NCI-H1436 (cell line): Measurements from ENCODE around the gene IL3RA.
"Not testable (repeated sequence)": the region's sequence is repeated elsewhere in the genome, so short reads cannot be mapped to it uniquely, and the experiment has no call there.

Experiments
- DNase-seq: peaks from one replicate; lab custom pipeline; 2025; lab: John Stamatoyannopoulos, UW

The IL3RA gene

DNA sequence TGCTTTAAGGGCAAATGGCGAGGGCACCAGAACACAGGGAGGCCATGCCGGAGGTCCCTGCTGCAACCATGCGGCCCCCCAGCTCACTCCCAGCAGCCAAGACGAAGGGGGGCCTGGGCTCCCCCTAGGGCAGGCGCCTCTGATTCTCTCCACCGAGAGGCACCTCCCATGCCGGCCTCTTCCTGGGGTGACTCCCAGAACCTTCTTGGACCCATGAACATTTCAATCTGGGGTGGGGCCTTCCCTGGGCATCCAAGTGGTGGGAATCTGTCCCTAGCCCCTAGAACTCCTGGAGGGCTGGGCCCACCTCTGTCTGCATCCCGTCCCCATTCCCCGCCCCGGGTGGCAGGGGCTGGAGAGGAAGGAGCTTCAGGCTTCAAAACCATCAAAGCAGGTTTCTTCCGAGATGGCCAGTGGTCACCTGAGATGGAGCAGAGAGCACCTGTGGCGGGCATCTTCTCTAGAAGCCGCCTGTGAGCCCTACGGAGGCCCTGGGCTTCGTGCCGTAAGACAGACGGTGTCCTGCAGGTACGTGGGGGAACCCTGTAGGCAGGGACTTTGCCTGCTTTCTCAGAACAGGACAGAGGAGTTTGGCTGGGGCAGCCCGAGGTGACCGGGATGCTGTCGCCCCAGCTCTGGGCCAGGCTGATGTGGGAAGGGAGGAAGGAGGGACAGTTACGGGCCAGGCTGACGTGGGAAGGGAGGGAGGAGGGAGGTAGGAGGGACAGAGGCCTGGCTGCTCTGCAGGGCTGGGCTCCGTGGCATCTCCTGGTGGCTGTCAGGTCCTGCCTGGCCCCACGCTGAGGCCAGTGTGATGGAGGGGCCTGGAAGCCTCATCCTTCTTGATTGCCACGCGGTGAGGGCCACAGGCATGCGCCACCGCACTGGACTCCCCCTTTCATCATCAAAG, 62.1 kb downstream of the IL3RA start:
- no peak for DNase-seq

DNA sequence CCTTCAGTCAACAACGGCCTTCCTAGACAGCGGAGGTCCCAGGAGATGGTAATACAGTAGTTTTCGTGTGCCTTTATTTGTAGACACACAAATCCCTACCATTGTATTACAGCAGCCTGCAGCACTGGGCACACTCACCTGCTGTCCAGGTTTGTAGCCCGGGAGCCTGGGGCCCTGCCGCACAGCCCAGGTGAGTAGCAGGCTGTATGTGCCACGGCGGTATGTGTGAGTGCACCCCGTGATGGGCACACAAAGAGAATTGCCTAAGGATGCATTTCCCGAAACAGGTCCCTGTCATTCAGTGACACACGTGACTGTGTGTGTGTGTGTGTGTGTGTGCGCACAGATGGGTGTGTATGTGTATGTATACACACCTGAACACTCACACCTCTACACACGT, 63.5 kb downstream of the IL3RA start:
- no peak for DNase-seq

GRCh38 chrX:1400742-1401471, 64.3 kb downstream of the IL3RA start:
- DNase-seq: no peak

- DNase-seq: no peak
Measured at GRCh38 chrX:1401611-1402430, 65.2 kb downstream of the IL3RA start.

GRCh38 chrX:1403228-1403627, 66.6 kb downstream of the IL3RA start:
- no peak for DNase-seq

DNA sequence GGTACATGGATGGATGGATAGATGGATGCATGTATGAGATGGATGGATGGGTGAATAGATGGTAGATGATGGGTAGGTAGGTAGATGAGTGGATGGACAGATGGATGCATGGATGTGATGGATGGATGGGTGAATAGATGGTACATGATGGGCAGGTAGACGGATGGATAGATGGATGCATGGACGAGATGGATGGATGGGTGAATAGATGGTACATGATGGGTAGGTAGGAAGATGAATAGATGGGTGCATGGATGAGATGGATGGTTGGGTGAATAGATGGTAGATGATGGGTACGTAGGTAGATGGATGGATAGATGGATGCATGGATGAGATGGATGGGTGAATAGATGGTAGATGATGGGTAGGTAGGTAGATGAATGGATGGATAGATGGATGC, 67.3 kb downstream of the IL3RA start:
- DNase-seq: not testable (repeated sequence)

- not testable (repeated sequence) for DNase-seq
Measured at GRCh38 chrX:1405769-1406168, 69.2 kb downstream of the IL3RA start.

GRCh38 chrX:1407035-1407434, 70.5 kb downstream of the IL3RA start:
- no peak for DNase-seq

GRCh38 chrX:1411326-1411725, 74.7 kb downstream of the IL3RA start:
- no peak for DNase-seq

GRCh38 chrX:1412551-1413161, 76.1 kb downstream of the IL3RA start:
- DNase-seq: no peak

DNA sequence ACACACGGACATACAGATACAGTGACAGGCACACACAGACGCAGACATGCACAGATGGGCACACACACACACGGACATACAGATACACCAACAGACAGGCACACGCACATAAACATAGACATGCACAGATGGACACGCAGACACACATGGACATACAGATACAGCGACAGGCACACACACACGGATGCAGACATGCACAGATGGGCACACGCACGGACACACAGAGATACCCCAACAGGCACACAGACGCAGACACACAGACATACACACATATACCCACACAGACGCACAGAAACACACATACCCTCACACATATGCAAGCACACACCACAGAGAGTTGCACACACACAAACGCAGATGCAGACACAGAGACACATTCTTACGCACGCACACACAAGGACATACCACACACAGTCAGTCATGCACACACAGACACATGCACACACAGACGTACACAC, 79.8 kb downstream of the IL3RA start:
- DNase-seq: no peak

- DNase-seq: no peak
Measured at GRCh38 chrX:1416965-1417760, 80.6 kb downstream of the IL3RA start.

DNA sequence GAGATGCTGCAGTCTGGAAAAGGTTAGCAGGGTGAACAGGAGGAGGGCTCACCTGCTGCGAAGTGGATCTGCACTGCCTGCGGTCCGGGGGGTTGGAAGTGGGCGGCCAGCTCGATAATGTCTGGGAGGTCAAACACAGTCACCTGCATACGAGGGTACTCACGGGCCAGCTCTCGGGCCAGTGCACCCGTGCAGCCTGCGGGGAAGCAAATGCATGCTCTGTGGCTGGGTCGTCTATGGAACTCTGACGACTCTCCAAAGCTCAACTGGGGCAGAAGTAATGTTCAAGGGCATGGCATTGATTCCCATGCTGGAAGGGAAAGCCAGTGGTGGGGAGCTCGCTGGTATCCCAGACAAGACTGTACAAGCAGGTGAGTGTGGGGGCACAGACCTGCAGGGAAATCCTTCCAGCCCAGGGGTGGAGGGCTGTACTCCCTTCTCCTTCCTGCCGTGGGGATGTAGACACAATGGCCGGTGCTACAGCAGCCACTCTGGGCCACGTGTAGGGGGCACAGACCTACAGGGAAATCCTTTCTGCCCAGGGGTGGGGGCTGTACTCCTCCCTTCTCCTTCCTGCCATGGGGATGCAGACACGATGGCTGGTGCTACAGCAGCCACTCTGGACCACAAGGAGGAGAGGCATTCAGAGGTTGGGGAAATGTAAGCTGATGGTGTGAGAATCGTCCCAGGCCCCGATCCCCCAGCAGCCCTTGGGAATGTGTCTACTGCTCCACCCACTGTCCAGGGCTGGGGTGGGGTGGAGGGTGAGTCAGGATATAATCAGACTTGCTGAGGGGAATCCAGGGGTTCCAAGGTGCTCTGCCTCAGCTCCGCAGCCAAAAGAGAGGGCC, 81.6 kb downstream of the IL3RA start:
- DNase-seq: no peak

DNA sequence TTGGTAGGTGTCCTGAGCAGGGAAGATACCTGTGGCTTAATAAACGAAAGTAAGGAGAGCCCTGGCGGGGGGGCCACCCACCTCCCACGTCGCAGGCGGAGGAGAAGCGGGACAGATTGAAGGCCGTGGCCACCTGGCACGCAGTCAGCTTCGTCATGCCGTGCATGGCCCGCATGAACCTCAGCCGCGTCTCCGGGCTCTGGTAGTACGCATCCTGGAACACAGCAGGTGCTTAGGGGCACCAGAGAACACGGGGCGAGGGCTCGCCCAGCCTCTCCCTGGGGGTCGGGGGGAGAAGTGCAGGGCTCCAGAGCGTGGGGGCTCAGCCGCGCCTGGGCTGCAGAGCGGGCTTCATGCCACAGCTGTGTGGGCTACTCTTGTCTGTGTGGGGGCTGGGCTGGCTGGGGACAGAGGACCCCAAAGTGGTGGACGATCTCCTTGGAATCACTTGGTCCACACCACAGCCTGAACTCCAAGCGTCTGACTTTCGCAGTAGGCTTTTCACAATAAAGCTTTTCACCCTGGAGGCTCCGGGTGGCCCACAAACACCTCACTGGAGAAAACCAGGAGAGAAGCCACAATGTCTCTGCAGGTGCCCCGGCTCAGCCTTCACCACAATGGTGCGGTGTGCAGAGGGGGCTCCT, 82.4 kb downstream of the IL3RA start:
- DNase-seq: no peak

- no peak for DNase-seq
Measured at GRCh38 chrX:1419545-1420355, 83.2 kb downstream of the IL3RA start.

DNA sequence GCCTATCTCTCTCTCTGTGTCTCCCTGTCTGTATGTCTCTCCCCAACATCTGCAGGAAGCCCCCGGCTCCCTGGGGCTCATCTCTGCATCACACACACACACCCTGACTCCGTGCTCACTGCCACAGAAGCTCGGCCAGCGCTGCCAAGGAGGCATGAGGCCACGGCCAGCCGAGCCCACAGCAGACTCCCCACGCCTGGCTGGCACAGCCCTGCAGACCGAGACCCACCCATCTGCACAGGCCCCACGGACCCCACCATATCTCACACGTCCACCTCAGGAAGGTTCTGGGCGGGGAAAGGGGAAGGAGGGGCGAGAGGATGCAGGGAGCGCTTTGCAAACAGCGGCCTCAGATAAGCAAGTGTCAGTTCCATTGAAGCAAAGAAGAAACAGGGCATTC, 83.8 kb downstream of the IL3RA start:
- no peak for DNase-seq

GRCh38 chrX:1421433-1422134, 85.0 kb downstream of the IL3RA start:
- DNase-seq: no peak

DNA sequence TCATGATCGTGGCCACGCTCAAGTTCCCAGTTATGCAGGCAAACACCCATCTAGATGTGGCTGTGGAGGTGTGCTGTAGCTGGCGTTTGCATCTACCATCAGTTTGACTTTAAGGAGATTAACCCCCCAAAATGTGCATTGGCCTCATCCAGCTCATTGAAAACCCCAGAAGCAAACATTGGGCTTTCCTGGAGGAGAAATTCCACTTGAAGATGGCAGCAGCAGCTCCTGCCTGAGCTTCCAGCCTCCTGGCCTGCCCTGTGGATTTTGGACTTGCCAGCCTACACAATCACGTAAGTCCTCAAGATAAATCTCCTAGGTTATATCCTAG, 85.5 kb downstream of the IL3RA start:
- no peak for DNase-seq
